NOMO-1 treated with DMSO at 0.1 percent for 48 hours (cell line): ENCODE data around the gene TUBB2A.
"Not testable (repeated sequence)": the region's sequence is repeated elsewhere in the genome, so short reads cannot be mapped to it uniquely, and the experiment has no call there.

ENCODE experiments used
- DNase-seq: peaks from one replicate; lab custom pipeline; 2025; ENCODE audit not compliant: unreplicated experiment; lab: John Stamatoyannopoulos, UW

Gene TUBB2A

DNA sequence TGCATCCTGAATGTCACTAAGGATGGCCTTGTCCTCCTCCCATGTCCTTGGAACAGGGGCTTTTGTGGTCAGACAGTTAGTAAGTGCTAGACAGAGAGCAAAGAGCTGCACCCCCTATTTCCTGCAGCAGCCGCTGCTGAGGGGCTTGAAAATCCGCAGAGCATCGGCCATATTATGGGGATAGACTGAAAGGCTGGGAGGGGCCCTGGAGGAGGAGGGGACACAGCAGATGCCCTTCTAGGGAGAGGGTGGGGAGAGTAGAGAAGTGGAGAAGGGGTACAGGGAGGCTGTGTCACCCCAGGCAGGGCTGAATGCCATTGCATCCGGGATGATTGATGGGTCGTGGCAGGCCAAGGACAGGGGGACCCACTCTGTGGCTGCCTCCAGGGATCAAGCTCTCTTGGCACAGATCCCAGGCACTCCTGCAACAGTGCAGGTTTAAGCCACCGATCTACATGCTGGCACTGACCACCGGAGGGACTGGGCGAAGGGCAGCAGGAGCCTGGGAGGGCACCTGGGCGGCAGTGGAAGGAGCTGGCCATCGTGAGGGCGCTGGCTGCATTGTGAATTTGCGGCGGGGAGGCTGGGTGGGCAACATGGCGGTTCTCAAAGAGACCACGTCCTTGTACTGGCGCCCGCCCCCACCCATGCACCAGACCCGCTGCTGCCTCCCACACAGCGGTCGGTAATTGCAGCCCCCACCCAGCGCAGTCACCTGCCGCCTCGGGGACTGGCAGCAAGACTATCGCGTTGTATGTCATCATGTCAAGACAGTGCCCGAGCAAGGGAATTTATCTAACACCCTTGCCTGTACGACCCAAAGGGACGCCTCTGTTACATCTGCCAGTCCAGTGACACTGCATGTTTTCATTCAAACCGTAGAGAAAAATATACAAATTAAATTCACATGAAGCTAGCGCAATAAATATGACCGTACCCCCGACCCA lies 887 bp downstream of the TUBB2A start:
- not testable (repeated sequence) for DNase-seq

- DNase-seq, result not testable (repeated sequence)
Observed at GRCh38 chr6:3155416-3155815, 1.9 kb downstream of the TUBB2A start.

- DNase-seq, result no peak
Observed at GRCh38 chr6:3152689-3153088, 4.7 kb downstream of the TUBB2A start.

- no peak for DNase-seq
Observed at GRCh38 chr6:3151691-3152090, 5.7 kb downstream of the TUBB2A start.

DNA sequence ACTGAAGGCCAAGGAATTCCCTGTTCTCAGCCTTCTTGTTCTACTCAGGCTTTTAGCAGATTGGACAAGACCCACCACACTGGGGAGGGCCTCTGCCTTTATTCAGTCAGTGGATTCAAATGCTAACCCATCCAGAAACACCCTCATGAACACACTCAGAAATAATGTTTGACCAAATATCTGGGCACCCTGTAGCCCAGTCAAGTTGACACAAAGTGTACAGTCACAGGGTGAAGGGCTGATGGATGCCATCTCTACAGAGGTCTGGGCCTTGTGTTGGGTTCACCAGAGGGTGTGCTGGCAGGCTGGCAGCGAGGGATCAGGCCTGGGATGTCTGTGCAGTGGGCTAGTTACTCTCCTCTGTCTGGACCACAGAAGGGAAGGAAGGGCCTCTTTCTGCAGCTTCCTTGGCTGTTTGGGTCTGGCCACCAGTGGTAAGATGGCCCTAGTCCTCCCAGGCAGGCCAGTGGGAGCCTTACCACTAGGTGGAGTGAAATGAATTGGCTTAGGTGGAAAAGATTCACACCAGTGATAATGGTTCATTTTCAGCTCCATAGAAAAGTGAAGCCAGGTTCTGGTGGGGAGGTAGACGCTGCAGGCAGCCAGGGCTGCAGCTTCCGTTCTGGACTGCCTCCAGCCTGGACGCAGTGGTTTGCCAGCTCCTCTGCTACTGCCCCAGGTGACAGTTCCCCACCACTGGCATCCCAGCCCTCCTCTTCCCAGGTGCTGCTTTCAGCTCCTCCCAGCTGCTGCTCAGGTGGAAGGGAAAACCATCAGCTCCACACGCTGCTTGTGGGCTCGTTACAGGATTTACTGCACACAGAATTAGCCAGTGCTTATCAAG lies 9.2 kb downstream of the TUBB2A start:
- no peak for DNase-seq

DNA sequence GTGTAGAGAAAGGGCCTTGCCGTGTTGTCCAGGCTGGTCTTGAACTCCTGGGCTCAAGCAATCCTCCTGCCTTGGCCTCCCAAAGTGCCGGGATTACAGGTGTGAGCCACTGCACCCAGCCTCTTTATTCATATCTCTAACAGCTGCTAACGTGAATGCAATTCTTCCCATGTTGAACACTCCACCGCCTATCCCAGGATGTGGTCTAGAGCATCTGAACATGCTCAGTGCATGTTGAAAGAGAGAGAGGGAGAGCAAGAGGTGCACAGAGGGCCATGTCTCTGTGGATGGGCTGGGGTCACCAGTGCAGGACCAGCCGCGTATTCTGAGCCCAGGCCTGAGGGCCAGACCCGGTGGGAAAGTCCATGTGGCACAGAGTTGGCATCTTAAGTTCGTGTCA lies 12.8 kb downstream of the TUBB2A start:
- no peak for DNase-seq

- DNase-seq, result no peak
Observed at GRCh38 chr6:3143158-3143557, 14.2 kb downstream of the TUBB2A start.

- no peak for DNase-seq
Observed at GRCh38 chr6:3142536-3142935, 14.8 kb downstream of the TUBB2A start.

GRCh38 chr6:3140201-3140600 lies 17.1 kb downstream of the TUBB2A start:
- DNase-seq, result no peak

DNA sequence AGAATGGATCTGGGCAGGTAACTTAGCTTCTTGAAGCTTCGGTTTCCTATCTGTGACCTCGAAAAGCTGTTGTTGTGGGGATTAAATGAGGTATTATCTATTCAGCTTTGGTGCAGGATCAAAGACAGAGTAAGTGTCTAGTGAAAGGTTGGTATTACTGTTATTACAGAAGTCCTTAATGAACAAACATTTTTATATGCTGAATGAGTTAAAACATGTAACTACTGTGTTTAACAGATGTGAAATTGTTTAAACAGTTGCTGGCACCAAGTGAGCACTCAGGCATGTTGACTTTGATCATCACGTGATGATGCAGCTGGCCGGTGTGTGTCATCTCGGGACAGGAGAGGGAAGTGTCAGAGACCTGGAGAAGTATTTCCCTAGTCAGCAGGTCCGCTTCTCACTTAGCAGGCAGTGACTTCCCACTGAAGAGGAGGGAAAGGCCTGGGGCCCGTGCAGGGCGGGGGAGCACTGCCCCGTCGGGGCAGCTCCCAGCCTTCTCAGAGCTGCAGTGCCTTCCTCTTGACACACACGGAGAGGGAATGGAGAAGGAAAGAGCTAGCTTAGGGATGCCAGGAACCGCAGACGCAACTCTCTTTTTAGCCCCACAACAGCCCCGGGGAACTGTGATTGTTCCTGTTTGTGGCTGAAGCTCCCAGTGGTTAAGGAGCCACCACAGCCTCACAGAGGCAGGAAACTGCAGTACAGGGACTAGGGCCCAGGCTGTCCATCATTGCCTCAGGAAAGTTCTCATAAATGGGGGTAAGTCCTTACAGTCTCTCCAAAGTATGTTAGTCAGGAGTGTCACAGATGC lies 18.0 kb downstream of the TUBB2A start:
- DNase-seq, result peak; percentile 40

- peak; percentile 22 for DNase-seq
Observed at GRCh38 chr6:3138341-3138740, 19.0 kb downstream of the TUBB2A start.

DNA sequence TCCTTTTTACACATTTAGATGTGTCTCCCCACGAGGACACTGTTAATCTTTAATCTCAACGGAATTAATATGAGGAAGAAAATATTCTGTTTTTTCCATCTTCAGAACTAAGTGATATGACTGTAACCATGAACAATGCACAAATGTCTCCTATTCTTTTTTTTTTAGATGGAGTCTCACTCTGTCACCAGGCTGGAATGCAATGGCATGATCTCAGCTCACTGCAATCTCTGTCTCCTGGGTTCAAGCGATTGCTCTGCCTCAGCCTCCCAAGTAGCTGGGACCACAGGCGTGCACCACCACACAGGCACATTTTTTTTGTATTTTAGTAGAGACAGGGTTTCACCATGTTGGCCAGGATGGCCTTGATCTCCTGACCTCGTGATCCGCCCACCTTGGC lies 19.5 kb downstream of the TUBB2A start:
- not testable (repeated sequence) for DNase-seq

- DNase-seq, result no peak
Observed at GRCh38 chr6:3137057-3137777, 20.1 kb downstream of the TUBB2A start.

DNA sequence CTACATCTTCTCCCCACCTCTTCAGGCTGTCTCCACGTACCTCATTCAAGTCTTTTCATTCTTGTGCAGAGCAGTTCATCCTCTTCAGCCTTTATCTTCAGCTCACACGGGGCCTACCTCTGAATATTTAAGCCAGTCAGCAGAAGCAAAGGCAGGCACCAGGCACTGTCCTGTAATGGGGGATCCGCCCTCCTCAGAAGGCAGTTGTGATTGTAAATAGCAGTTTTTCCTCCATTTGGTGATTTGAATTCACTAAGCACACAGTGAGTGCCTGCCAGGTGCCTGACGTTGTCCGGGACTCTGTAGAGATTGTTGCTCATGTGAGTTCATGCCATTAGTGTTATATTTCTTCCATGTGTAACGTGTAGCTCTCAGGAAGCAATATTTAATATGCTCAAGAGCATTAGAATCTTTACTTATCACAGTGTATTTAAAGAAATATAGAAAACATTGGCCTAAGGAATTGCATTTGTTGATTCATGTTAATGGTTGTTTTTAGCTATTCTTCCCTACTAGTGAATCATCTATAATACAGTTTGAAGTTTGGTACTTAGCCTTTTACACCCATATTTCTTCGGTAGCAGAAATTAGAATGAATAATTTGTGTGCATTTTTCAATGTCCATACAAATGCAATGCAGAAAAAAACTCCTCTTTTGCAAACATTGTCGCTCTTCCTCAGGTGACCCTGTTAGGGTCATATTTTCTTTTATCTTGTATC lies 20.9 kb downstream of the TUBB2A start:
- no peak for DNase-seq

- DNase-seq, result no peak
Observed at GRCh38 chr6:3135668-3136291, 21.6 kb downstream of the TUBB2A start.

GRCh38 chr6:3133515-3133914 lies 23.8 kb downstream of the TUBB2A start:
- no peak for DNase-seq

- no peak for DNase-seq
Observed at GRCh38 chr6:3131695-3132094, 25.6 kb downstream of the TUBB2A start.

DNA sequence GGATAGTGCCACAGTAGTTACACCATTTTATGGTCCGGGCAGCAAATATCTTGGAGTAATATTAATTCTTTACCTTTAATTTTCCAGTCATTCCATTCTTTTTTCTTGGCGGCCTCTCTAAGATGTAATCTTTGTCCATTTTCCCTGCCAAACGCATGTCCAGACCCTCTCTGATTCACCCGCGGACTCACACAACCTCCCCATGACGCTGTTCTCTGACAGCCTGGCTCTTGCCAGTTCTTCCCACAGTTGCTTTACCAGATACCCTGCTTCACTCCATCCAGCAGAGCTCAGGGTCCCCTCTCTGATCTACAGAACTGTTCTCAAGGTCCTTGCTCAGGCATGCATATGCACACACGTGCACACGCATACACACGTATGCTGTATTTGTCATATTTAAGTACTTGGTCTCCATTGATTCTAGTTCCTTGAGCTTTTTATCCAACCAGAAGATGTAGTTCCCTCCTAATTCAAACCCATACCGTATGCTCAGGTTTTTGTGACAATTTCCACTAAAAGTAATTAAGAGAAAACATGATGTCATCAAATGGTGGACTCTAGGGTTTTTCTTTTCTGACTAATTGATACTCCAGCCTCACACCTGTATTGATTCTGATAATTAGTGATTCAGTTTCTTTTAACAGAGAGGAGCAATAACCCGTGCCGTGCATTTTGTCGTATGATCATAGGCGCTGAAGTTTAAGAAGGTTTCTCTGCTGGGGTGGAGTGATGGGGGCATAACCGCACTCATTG lies 28.8 kb downstream of the TUBB2A start:
- DNase-seq, result no peak

DNA sequence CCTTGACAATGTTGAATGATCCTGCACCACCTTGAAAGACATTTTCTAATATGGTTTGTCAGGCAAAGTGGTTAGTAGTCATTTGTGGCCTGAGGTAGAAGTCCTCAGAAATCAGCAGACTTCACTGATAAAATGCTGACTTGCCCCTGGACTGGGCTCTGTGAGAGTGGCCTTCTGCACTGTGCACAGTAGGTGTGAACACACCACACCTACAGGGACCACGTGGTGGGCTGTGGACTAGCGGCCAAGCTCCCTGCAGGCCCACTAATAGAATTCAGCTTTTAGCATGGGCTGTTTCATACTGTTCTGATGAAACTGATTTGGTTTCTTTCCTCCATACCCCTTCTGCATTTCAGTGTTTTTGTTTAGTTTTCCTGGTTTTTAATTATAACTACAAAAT lies 31.5 kb downstream of the TUBB2A start:
- DNase-seq, result no peak
